Measurements from ENCODE around the gene TXNDC17. TPM values are rescaled to one million over a fixed set of nuclear protein-coding genes. Genes with fewer than 3 reads are reported as not detected.

TXNDC17 gene
- total RNA-seq, 2 donors from 2014 or later = 67.7 to 131 TPM

DNA sequence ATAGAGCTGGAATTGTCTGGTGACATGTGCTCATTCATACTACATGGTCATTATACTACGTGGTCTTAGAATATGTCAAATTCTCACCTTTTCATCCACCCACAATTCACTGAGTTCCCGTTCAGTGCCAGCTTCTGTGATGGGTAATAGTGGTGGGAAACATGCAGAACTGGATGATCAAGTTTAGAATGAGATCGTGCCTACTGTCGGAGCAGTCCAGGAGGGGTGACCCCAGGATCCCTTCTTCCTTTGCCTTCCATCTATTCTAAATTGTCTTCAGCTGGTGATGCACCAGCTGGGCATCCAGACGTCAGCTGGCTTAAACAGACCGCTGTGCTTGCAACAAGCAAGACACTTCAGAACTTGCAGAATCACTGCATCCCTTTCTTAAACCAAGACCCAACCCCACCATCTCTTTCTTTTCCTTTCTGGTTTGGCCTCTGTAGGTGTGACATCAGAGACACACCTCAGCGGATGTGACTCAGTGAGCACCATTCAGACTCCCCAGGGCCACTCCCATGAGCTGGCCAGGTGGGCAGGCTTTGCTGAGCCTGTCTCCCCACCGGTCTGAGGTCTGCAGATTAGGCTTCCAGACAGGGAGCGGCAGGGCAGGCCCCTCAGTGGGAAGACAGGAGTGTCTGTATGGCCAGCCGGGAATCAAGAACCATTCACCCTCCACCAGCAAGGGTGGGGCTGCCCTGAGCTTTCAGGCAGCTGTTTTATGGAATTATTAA lies 28.8 kb downstream of the TXNDC17 start:
- no peak for DNase-seq (ENCODE audit: low spot score in 2 of 2)
- Mint-ChIP-seq H3K36me3 (no peaks in the 10 kb centered on the region), H3K27ac (no peak overlapping the region), H3K9me3 (no peaks in the 10 kb centered on the region)
- ATAC-seq = peak in 1 of 2 donors; percentile 47

DNA sequence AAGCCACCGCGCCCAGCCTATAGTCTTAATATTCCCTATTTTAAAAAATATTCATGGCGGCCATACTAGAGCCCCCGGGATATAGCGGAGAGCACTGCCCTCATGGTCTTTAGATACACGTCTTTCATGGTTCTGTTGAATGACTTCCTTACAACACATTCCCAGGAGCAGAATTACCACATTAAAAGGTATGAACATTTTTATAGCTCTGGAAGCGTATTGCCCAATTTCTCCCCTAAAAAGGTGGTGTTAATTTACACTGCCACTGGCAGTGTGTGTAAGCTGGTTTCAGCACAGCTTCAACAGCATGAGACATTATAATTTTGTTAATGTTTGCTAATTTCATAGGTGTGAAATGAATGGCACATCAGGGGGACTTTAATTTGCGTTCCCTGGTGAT lies 29.7 kb downstream of the TXNDC17 start:
- DNase-seq (ENCODE audit: low spot score in 2 of 2) = no peak
- Mint-ChIP-seq H3K36me3 (no peaks in the 10 kb centered on the region), H3K27ac (peak overlapping the region in 1 of 2 donors; percentile 48), H3K9me3 (no peaks in the 10 kb centered on the region)
- ATAC-seq = no peak

- ATAC-seq (no peak), DNase-seq (ENCODE audit: low spot score in 2 of 2) (no peak)
- Mint-ChIP-seq H3K27ac (peak overlapping the region in 1 of 2 donors; percentile 48), H3K36me3 (no peaks in the 10 kb centered on the region), H3K9me3 (no peaks in the 10 kb centered on the region)
Measured at GRCh38 chr17:6670999-6671398, 30.1 kb downstream of the TXNDC17 start.

GRCh38 chr17:6671431-6671830 lies 30.6 kb downstream of the TXNDC17 start:
- Mint-ChIP-seq H3K27ac (peak overlapping the region in 1 of 2 donors; percentile 48), H3K36me3 (no peaks in the 10 kb centered on the region), H3K9me3 (no peaks in the 10 kb centered on the region)
- DNase-seq (ENCODE audit: low spot score in 2 of 2) = no peak
- no peak for ATAC-seq

GRCh38 chr17:6674586-6674985 lies 33.7 kb downstream of the TXNDC17 start:
- H3K36me3 Mint-ChIP-seq = no peaks in the 10 kb centered on the region
- ATAC-seq (no peak), DNase-seq (ENCODE audit: low spot score in 2 of 2) (no peak)
- H3K27ac Mint-ChIP-seq = no peak overlapping the region
- no peaks in the 10 kb centered on the region for H3K9me3 Mint-ChIP-seq

DNA sequence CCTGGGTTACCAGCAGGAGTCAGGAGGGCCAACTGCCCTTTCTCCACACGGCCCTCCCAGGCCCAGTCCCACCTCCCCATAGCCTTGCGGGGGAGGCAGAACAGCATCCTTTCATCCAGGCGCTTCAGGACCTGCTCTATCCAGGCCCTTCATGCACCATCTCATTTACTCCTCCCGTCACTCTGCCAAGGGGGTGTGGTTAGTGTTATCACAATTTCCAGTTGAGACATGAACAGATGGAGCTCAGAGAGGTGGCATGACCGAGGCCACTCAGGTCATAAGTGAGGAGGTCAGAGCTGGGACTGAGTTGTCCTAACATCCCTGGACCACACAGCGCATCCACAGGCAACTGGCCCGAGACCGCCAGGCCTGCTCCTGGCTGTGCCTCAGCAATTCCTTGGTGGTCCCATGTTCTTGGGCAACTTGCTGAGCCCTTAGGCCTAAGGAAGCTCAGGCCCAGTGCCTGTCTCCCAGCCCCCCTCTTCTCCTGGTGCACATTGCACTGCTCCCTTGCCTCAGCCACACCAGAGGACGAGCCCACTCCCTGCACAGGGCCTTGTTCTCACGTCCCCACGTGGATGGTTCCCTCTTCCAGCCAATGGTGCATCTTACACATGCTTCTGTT lies 34.5 kb downstream of the TXNDC17 start:
- ATAC-seq (no peak), DNase-seq (ENCODE audit: low spot score in 2 of 2) (no peak)
- no peaks in the 10 kb centered on the region for H3K9me3 Mint-ChIP-seq
- no peak overlapping the region for H3K27ac Mint-ChIP-seq
- H3K36me3 Mint-ChIP-seq = no peaks in the 10 kb centered on the region

DNA sequence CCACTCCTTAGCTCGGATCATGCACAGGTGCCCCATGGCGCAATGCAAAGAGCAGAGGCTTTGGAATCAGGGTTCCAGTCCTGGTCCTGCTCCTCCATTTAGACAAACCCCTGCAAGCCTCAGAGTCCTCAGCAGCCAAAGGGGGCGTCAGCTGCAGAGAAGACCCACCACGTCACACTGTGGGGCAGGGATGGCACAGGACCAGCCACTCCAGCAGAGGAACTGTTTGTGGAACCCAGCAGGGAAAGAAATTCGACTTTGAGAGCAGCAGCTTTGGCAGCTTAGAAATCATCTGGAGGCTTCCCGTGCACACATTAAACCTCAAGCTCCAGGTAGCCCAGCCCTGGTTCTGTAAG lies 35.9 kb downstream of the TXNDC17 start:
- DNase-seq (ENCODE audit: low spot score in 2 of 2) = no peak
- no peaks in the 10 kb centered on the region for H3K36me3 Mint-ChIP-seq
- H3K27ac Mint-ChIP-seq = no peak overlapping the region
- no peak for ATAC-seq
- H3K9me3 Mint-ChIP-seq = no peaks in the 10 kb centered on the region

DNA sequence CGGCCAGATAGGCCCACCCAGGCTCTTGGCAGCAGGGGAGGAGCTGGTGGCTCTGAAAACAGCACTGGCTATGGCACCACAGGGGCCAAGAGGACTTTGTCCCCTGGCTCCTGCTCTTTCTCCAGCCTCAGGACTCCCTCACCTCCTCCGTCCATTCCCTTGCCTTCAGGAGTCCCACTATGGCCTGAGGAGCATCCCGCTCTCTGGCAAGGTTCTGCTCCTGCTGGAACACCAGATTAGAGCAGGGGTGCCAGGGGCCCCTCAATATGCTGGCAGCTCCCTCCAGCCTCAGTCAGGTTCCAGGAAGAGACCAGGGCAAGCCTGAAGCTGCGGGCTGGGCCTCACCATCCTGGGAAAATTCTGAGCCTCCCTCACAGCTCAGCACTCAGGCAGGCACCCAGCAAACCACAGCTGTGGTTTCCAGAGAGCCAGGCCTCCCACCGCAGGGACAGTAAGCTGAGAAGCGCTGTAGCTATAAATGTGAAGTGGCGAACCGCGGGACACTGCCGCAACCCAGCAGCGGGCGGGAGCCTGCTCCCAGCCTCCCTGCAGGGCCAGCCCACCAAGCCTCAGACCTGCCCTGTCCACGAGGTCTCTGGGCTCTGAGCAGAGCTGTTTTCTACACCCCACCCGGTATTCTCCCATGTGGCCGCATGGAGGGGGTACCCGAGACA lies 36.4 kb downstream of the TXNDC17 start:
- peak; percentile 37 to 61 for ATAC-seq

DNA sequence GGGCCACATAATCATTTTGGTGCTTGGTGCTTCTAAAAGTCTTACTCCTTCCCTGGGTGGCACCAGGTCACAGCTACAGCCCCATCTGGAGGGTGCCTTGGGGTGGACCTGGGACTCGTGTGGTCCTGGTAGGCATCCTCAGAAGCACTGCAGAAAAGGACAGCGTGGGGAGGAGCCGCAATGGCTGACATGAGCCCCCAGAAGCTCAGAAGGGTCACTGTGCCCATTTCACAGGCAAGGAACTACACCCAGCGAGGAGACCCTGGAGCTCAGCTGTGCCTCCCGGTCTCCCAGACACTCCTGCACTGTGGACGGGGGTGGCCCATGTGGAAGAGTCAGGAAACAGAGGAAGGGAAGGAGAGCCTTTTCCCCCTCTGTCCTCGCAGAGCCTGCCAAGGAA lies 37.1 kb downstream of the TXNDC17 start:
- ATAC-seq (no peak), DNase-seq (ENCODE audit: low spot score in 2 of 2) (no peak)
- no peaks in the 10 kb centered on the region for H3K36me3 Mint-ChIP-seq
- no peaks in the 10 kb centered on the region for H3K9me3 Mint-ChIP-seq
- H3K27ac Mint-ChIP-seq = no peak overlapping the region

More for the DNA sequence above, 36.4 kb downstream of the TXNDC17 start:
- H3K9me3 Mint-ChIP-seq = no peaks in the 10 kb centered on the region
- H3K27ac Mint-ChIP-seq = no peak overlapping the region
- DNase-seq (ENCODE audit: low spot score in 2 of 2) = no peak
- H3K36me3 Mint-ChIP-seq = no peaks in the 10 kb centered on the region

DNA sequence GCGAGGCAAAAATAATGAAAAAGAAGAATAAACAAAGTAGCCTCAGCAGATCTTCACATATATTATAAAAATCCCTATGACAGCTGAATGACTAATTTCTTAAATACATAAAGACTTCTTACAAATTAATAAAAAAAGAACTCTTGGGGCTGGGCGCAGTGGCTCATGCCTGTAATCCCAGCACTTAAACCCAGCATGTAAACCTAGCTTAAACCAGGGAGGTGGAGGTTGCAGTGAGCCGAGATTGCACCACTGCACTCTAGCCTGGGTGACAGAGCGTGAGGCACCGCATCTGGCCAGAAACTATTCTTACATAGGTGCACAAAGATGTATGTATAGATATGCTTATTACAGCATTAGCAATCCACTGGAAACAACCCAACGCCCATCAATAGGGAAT lies 38.4 kb downstream of the TXNDC17 start:
- H3K27ac Mint-ChIP-seq = no peak overlapping the region
- H3K9me3 Mint-ChIP-seq = no peaks in the 10 kb centered on the region
- DNase-seq (ENCODE audit: low spot score in 2 of 2) (no peak), ATAC-seq (no peak)
- no peaks in the 10 kb centered on the region for H3K36me3 Mint-ChIP-seq

DNA sequence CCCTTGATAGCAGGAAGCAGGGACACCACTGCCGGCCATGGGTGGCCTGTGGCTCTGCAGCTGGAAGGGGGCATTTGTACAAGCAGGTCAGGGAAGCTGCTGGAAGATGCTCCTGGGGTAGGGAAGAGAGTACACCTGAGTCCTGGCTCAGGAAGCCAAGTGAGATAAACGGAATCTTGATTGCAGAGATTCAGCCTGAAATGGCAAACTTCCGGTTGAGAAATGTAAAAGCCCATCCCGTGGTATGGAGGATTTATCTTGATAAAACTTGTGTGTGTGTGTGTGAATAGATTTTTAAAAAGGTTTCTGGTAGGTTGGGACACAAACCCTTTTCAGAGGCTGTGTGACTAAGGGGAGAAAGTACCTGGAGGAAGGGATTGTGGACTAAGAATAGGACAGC lies 40.3 kb downstream of the TXNDC17 start:
- ATAC-seq = no peak
- DNase-seq (ENCODE audit: low spot score in 2 of 2) = no peak
- Mint-ChIP-seq H3K36me3 (no peaks in the 10 kb centered on the region), H3K9me3 (no peaks in the 10 kb centered on the region), H3K27ac (no peak overlapping the region)

- DNase-seq (ENCODE audit: low spot score in 2 of 2) (no peak), ATAC-seq (no peak)
- no peaks in the 10 kb centered on the region for H3K36me3 Mint-ChIP-seq
- H3K9me3 Mint-ChIP-seq = no peaks in the 10 kb centered on the region
- no peak overlapping the region for H3K27ac Mint-ChIP-seq
Measured at GRCh38 chr17:6681671-6682070, 40.8 kb downstream of the TXNDC17 start.

GRCh38 chr17:6682339-6682738 lies 41.5 kb downstream of the TXNDC17 start:
- DNase-seq (ENCODE audit: low spot score in 2 of 2) = no peak
- H3K36me3 Mint-ChIP-seq = no peaks in the 10 kb centered on the region
- ATAC-seq = no peak
- no peaks in the 10 kb centered on the region for H3K9me3 Mint-ChIP-seq
- no peak overlapping the region for H3K27ac Mint-ChIP-seq

GRCh38 chr17:6683081-6683684 lies 42.3 kb downstream of the TXNDC17 start:
- no peaks in the 10 kb centered on the region for H3K36me3 Mint-ChIP-seq
- ATAC-seq = no peak
- no peak for DNase-seq (ENCODE audit: low spot score in 2 of 2)
- no peak overlapping the region for H3K27ac Mint-ChIP-seq
- H3K9me3 Mint-ChIP-seq = no peaks in the 10 kb centered on the region

DNA sequence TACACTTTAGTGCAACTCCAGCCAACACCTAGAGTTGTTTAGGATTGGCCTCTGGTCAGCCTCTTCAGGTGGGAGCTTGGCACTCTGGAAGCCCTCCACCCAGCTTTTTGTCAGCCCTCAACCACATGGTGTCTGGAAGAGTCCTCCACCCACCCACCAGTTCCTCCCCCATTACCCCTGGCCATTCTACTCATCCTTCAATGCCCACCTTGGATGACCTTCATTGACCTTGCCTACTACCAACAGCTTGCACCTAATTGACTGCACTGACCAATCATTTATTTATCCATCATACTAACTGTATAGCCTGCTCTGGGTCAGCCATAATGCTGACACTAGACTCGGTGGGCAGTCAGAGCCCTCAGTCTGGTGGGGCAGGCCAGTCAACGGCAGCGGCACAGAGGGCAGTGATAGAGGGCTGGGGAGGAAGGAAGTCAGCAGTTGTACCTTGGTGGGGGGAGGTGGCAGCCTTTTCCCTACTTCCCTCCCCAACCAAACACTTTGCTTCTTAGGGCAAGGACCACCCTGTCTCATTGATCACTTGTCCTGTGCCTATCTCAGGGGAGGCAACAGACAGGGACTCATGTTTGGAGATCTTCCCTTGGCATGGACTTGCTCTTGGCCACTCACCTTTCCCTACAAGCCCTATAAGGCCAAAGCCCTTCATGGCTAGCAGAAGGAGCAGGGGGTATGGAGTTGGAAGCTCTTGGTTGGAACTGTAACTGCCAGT lies 43.0 kb downstream of the TXNDC17 start:
- no peak for ATAC-seq
- no peak for DNase-seq (ENCODE audit: low spot score in 2 of 2)
- Mint-ChIP-seq H3K36me3 (no peaks in the 10 kb centered on the region), H3K27ac (peak overlapping the region in 1 of 2 donors; percentile 11), H3K9me3 (no peaks in the 10 kb centered on the region)

DNA sequence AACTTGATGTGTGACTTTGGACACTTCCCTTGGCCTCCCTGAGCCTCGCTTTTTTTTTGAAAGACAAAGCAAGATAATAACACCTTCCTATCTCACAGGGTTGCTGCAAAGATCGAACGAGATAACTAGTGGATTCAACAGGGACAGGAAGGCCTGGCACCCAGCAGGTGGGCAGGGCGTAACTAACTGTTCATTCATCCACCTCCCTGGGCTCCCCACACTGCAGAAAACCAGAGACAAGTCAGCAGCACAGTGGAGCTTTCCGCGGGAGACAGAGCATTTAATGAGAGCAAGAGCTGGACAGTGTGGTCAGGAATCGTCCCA lies 43.6 kb downstream of the TXNDC17 start:
- no peak for ATAC-seq
- no peaks in the 10 kb centered on the region for H3K36me3 Mint-ChIP-seq
- no peaks in the 10 kb centered on the region for H3K9me3 Mint-ChIP-seq
- H3K27ac Mint-ChIP-seq = peak overlapping the region in 1 of 2 donors; percentile 11
- no peak for DNase-seq (ENCODE audit: low spot score in 2 of 2)

Data from activated naive CD4-positive, alpha-beta T cell treated with anti-CD3 and anti-CD28 coated beads, Interleukin-2, amount 50 U/mL, for 72 hours (primary cell).